ENCODE measurements around the gene PPM1H. TPM values are rescaled to one million over a fixed set of nuclear protein-coding genes. Genes with fewer than 3 reads are reported as not detected.
A peak's percentile ranks its signal among the peaks of the same experiment; 100 is the strongest.

The PPM1H gene
- total RNA-seq, 2 donors from 2014 or later = 46.4 to 74.4 TPM

DNA sequence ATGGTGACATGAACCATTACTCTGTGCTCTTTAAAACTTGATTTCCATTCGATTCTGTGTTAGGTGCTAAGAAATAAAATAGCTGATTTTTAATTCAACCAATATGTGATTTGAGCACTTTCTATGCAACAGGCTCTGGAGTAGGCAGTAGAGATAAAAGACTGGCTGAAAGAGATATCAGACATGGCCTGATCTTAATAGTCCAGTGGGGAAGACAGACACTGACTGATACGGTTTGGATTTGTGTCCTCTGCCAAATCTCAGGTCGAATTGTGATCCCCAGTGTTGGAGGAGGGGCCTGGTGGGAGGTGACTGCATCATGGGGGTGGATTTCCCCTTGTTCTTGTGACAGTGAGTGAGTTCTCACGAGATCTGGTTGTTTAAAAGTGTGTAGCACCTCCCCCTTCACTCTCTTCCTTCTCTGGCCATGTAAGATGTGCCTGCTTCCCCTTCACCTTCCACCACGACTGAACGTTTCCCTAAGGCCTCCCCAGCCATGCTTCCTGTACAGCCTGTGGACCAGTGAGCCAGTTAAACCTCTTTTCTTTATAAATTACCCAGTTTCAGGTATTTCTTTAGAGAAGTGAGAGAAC lies 128.6 kb downstream of the PPM1H start:
- Histone ChIP-seq H3K9me3 (ENCODE audit: control insufficient read depth, low read length) (no peaks in the 10 kb centered on the region), H3K4me1 (ENCODE audit: control insufficient read depth, insufficient read depth, low read length) (no peaks in the 10 kb centered on the region), H3K27me3 (ENCODE audit: control insufficient read depth, insufficient read depth, low read length, poor library complexity, severe bottlenecking) (no peaks in the 10 kb centered on the region), H3K27ac (ENCODE audit: low read depth, low read length) (no peak overlapping the region), H3K9ac (ENCODE audit: extremely low read depth, low read length, poor library complexity, severe bottlenecking) (no peak overlapping the region), H3K4me3 (ENCODE audit: low read length) (no peak overlapping the region), H3K36me3 (ENCODE audit: control insufficient read depth, insufficient read depth, low read length) (no peaks in the 10 kb centered on the region)
- Mint-ChIP-seq H3K27ac (no peak overlapping the region), H3K4me1 (peaks cover 3% of the 10 kb centered on the region), H3K9me3 (no peaks in the 10 kb centered on the region), H3K4me3 (no peak overlapping the region), H3K27me3 (ENCODE audit: insufficient read depth) (no peaks in the 10 kb centered on the region), H3K36me3 (ENCODE audit: low read depth) (peaks cover 15% of the 10 kb centered on the region)
- 94 to 98% methylated on average over 5 to 6 of the region's 6 CpGs for WGBS, 2 experiments (ENCODE audit: insufficient coverage in 1 of 2, insufficient read length in 1 of 2)
- TF ChIP-seq, protein P1, sequence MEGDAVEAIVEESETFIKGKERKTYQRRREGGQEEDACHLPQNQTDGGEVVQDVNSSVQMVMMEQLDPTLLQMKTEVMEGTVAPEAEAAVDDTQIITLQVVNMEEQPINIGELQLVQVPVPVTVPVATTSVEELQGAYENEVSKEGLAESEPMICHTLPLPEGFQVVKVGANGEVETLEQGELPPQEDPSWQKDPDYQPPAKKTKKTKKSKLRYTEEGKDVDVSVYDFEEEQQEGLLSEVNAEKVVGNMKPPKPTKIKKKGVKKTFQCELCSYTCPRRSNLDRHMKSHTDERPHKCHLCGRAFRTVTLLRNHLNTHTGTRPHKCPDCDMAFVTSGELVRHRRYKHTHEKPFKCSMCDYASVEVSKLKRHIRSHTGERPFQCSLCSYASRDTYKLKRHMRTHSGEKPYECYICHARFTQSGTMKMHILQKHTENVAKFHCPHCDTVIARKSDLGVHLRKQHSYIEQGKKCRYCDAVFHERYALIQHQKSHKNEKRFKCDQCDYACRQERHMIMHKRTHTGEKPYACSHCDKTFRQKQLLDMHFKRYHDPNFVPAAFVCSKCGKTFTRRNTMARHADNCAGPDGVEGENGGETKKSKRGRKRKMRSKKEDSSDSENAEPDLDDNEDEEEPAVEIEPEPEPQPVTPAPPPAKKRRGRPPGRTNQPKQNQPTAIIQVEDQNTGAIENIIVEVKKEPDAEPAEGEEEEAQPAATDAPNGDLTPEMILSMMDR (conservative IDR thresholded peaks at IDR 0.05) = no peak
- peak; percentile 29 for DNase-seq

DNA sequence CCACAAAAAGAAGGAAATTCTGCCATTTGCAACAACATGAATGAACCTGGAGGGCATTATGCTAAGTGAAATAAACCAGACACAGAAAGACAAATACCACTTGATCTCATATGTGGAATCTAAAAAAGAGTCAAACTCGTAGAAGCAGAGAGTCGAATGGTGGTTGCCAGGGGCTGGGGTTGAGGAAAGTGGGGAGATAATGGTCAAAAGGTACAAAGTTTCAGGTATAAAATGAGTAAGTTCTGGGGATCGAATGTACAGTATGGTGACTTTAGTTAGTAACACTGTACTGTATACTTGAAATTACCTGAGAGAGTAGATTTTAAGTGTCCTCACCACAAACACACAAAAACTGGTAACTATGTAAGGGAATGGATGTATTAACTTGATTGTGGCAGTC lies 129.4 kb downstream of the PPM1H start:
- no peaks in the 10 kb centered on the region for H3K27me3 ChIP-seq (ENCODE audit: control insufficient read depth, insufficient read depth, low read length, poor library complexity, severe bottlenecking)
- Mint-ChIP-seq H3K27ac (no peak overlapping the region), H3K4me3 (no peak overlapping the region), H3K9me3 (no peaks in the 10 kb centered on the region), H3K36me3 (ENCODE audit: low read depth) (peaks cover 21% of the 10 kb centered on the region), H3K27me3 (ENCODE audit: insufficient read depth) (no peaks in the 10 kb centered on the region), H3K4me1 (peaks cover 3% of the 10 kb centered on the region)
- no peak overlapping the region for H3K4me3 ChIP-seq (ENCODE audit: low read length)
- no peaks in the 10 kb centered on the region for H3K4me1 ChIP-seq (ENCODE audit: control insufficient read depth, insufficient read depth, low read length)
- DNase-seq = no peak
- H3K9ac ChIP-seq (ENCODE audit: extremely low read depth, low read length, poor library complexity, severe bottlenecking) = no peak overlapping the region
- TF ChIP-seq, protein P1 (conservative IDR thresholded peaks at IDR 0.05) = no peak
- H3K27ac ChIP-seq (ENCODE audit: low read depth, low read length) = no peak overlapping the region
- WGBS, 2 experiments (ENCODE audit: insufficient coverage in 1 of 2, insufficient read length in 1 of 2) = 95 to 100% methylated on average over 3 of the region's 3 CpGs
- no peaks in the 10 kb centered on the region for H3K36me3 ChIP-seq (ENCODE audit: control insufficient read depth, insufficient read depth, low read length)
- H3K9me3 ChIP-seq (ENCODE audit: control insufficient read depth, low read length) = no peaks in the 10 kb centered on the region

DNA sequence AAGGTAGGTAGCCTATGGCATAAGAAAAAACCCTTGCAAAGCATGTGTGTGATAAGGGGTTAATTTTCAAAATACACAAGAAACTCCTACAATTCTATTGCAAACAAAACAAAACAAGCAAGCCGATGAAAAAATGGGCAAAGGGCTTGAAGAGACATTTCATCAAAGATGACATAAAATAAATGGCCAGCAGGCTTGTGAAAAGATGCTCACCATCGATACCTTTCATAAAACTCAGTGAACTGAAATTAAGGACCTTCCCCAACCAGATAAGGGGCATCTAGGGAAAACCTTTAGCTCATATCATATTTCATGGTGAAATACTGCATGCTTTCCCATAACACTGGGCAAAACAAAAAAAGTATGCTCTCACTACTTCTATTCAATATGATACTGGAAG lies 131.2 kb downstream of the PPM1H start:
- WGBS, 2 experiments (ENCODE audit: insufficient coverage in 1 of 2, insufficient read length in 1 of 2) = 92 to 93% methylated on average over 2 of the region's 2 CpGs
- Mint-ChIP-seq H3K27me3 (ENCODE audit: insufficient read depth) (no peaks in the 10 kb centered on the region), H3K27ac (no peak overlapping the region), H3K36me3 (ENCODE audit: low read depth) (peaks cover 24% of the 10 kb centered on the region), H3K4me1 (peaks cover 11% of the 10 kb centered on the region), H3K9me3 (no peaks in the 10 kb centered on the region), H3K4me3 (no peak overlapping the region)
- no peak for DNase-seq
- H3K9me3 ChIP-seq (ENCODE audit: control insufficient read depth, low read length) = no peaks in the 10 kb centered on the region
- no peak overlapping the region for H3K27ac ChIP-seq (ENCODE audit: low read depth, low read length)
- H3K27me3 ChIP-seq (ENCODE audit: control insufficient read depth, insufficient read depth, low read length, poor library complexity, severe bottlenecking) = no peaks in the 10 kb centered on the region
- TF ChIP-seq, protein P1 (conservative IDR thresholded peaks at IDR 0.05) = no peak
- H3K4me1 ChIP-seq (ENCODE audit: control insufficient read depth, insufficient read depth, low read length) = peaks cover 2% of the 10 kb centered on the region
- no peaks in the 10 kb centered on the region for H3K36me3 ChIP-seq (ENCODE audit: control insufficient read depth, insufficient read depth, low read length)
- H3K4me3 ChIP-seq (ENCODE audit: low read length) = no peak overlapping the region
- H3K9ac ChIP-seq (ENCODE audit: extremely low read depth, low read length, poor library complexity, severe bottlenecking) = no peak overlapping the region

Data from endodermal cell (in vitro differentiated cells).